K562 (cell line): ENCODE data around the gene DBX2. TPM values are rescaled to one million over a fixed set of nuclear protein-coding genes. Genes with fewer than 3 reads are reported as not detected.

ENCODE experiments used
- ATAC-seq: fragments of 200-7000 bp; cut with Tn5 transposase; 3 replicates; pipeline ENCODE4 v1.9.1; 2020; ENCODE audit warnings: moderate library complexity
- BruUV-seq: library from RNA; stranded (reverse); fragments of 400-500 nt; replicated peaks from 2 replicates; lab custom pipeline; 2021; lab: Mats Ljungman, UMichigan
- CTCF ChIA-PET: fragments of 300-600 bp; formaldehyde crosslinking; extraction: SDS; loops from one replicate; lab custom pipeline; 2021; ENCODE audit warnings: low intra/inter-chr PET ratio; lab: Yijun Ruan, JAX
- POLR2A ChIA-PET: fragments of 300-600, 350-650 bp; sonication (Branson Sonifier 250); formaldehyde crosslinking; extraction: SDS; loops from one replicate; lab custom pipeline; 2021; ENCODE audit warnings: antibody characterized with exemption, inconsistent platforms; lab: Yijun Ruan, JAX
- DNase-seq, 4 experiments: peaks; one replicate each; pipeline versions ENCODE4 v3.0.0 to v3.0.0-alpha.2; 2011 to 2018; ENCODE audit warnings: low spot score in 3 of 4, mixed read lengths in 3 of 4; ENCODE audit errors: extremely low read depth in 1 of 4
- FAIRE-seq: peaks from 2 replicates; lab custom pipeline; 2011; peaks lifted over from hg19 to GRCh38; lab: Jason Lieb, UNC
- H2AFZ ChIP-seq: 2 replicates; pipeline ENCODE4 v1.6.0; 2011; ENCODE audit warnings: low read depth, low read length, control low read depth, inconsistent platforms
- H3K27ac ChIP-seq: fragments of 200-600 bp; 3 replicates; pipeline ENCODE4 v1.8.0; 2011; ENCODE audit warnings: low read depth, mild to moderate bottlenecking, control low read depth, inconsistent platforms, low read length, moderate library complexity, mixed read lengths; ENCODE audit errors: extremely low read depth
- H3K27me3 ChIP-seq, 2 experiments: fragments of 300-600 bp in 1 of 2; 2 replicates in 1 of 2; 3 replicates in 1 of 2; pipeline versions ENCODE4 v1.6.0 to v1.8.0; 2011; ENCODE audit warnings: inconsistent platforms in 2 of 2, low read length in 2 of 2, mild to moderate bottlenecking in 1 of 2, mixed read lengths in 1 of 2, moderate library complexity in 1 of 2; ENCODE audit not compliant: control insufficient read depth in 2 of 2, insufficient read depth in 2 of 2
- H3K36me3 ChIP-seq: fragments of 300-600 bp; 3 replicates; pipeline ENCODE4 v1.8.0; 2011; ENCODE audit warnings: mild to moderate bottlenecking, low read length, inconsistent platforms; ENCODE audit not compliant: control insufficient read depth, insufficient read depth
- H3K4me1 ChIP-seq, 2 experiments: fragments of 200-600 bp in 1 of 2; replicated peaks in 1 of 2; 2 replicates in 1 of 2; 3 replicates in 1 of 2; pipeline versions ENCODE4 v1.5.1 to v1.8.0; 2011; ENCODE audit warnings: inconsistent platforms in 2 of 2, low read length in 2 of 2, mild to moderate bottlenecking in 1 of 2, mixed read lengths in 1 of 2, moderate library complexity in 1 of 2; ENCODE audit not compliant: control insufficient read depth in 2 of 2, insufficient read depth in 2 of 2
- H3K4me2 ChIP-seq: 2 replicates; pipeline ENCODE4 v1.6.1; 2011; ENCODE audit warnings: low read length, control low read depth, inconsistent platforms, mixed read lengths; ENCODE audit not compliant: insufficient read depth
- H3K4me3 ChIP-seq: fragments of 200-600 bp; sonication (generic), shearing (Covaris generic); 2 replicates; pipeline ENCODE4 v1.5.1; 2016; ENCODE audit warnings: control low read depth, inconsistent platforms
- H3K79me2 ChIP-seq: fragments of 200-600 bp; 3 replicates; pipeline ENCODE4 v1.8.0; 2011; ENCODE audit warnings: low read length, inconsistent platforms; ENCODE audit not compliant: control insufficient read depth, insufficient read depth
- H3K9ac ChIP-seq, 2 experiments: 2 replicates each; pipeline versions ENCODE4 v1.6.0 to v1.6.1; 2011; ENCODE audit warnings: low read depth in 2 of 2, low read length in 2 of 2, control low read depth in 1 of 2, inconsistent platforms in 1 of 2, mild to moderate bottlenecking in 1 of 2, mixed read lengths in 1 of 2; ENCODE audit not compliant: insufficient read depth in 1 of 2
- H3K9me1 ChIP-seq: one replicate; pipeline ENCODE4 v1.6.0; 2011; ENCODE audit warnings: inconsistent platforms, mild to moderate bottlenecking, low read length, moderate library complexity; ENCODE audit not compliant: control insufficient read depth, insufficient read depth
- H3K9me3 ChIP-seq: replicated peaks from 2 replicates; pipeline ENCODE4 v1.5.1; 2011; ENCODE audit warnings: low read depth, low read length, inconsistent platforms; ENCODE audit not compliant: control insufficient read depth, insufficient read depth
- H4K20me1 ChIP-seq: replicated peaks from 2 replicates; pipeline ENCODE4 v1.6.1; 2011; ENCODE audit warnings: low read length, inconsistent platforms, mixed read lengths; ENCODE audit not compliant: control insufficient read depth, insufficient read depth
- WGBS: fragments of 100-300 bp; shearing (Covaris generic); methylation state at CpG from one replicate; pipeline ENCODE4 v1.1.6; 2016; ENCODE audit warnings: low coverage, mixed read lengths; ENCODE audit not compliant: insufficient coverage; ENCODE audit errors: missing lambda C conversion rate; 5-methylcytosine and 5-hydroxymethylcytosine counted together
- in situ Hi-C: fragments of 300-500 bp; cut with MboI; formaldehyde crosslinking; loops from 4 replicates; pipeline ENCODE4 v1.15.0; 2018; ENCODE audit warnings: inconsistent platforms, mixed read lengths
- intact Hi-C: fragments of 100-400 bp; cut with micrococcal nuclease; formaldehyde crosslinking; loops from 2 replicates; pipeline ENCODE4 v1.14.2; 2022
- polyA plus RNA-seq, 8 experiments: library from polyadenylated mRNA; depleted of rRNA in 4 of 8; stranded (reverse) in 5 of 8; unstranded in 3 of 8; fragments of >200 nt; fragmentation: Nextera tagmentation in 2 of 8; fragmentation: Illumina TruSeq in 1 of 8; extraction: Ambion mirVana in 2 of 8; extraction: Trizol in 1 of 8; gene quantifications; 2 replicates each; pipeline versions ENCODE4 v1.2.1 to v1.2.3, GENCODE V29; 2011 to 2014; ENCODE audit warnings: inconsistent platforms in 1 of 8, missing spikeins in 1 of 8
- total RNA-seq, 7 experiments: library from RNA; depleted of rRNA in 6 of 7; stranded (reverse); fragments of >200 nt in 6 of 7; fragmentation: Illumina TruSeq in 2 of 7; extraction: Trizol in 2 of 7; gene quantifications; 2 replicates each; pipeline versions ENCODE4 v1.2.1 to v1.2.3, GENCODE V29; 2011 to 2021; ENCODE audit warnings: low replicate concordance in 1 of 7
- TF ChIP-seq, protein P1 (sequence below): fragments of 450-650 bp; IDR thresholded peaks from 2 replicates; pipeline ENCODE4 v1.6.1; 2016; ENCODE audit warnings: low read depth

Gene DBX2
- total and polyA plus RNA-seq, 9 of the 15 experiments (the other 6 are each of a cell fraction or from before 2014, with no cell fraction given) = not detected

DNA sequence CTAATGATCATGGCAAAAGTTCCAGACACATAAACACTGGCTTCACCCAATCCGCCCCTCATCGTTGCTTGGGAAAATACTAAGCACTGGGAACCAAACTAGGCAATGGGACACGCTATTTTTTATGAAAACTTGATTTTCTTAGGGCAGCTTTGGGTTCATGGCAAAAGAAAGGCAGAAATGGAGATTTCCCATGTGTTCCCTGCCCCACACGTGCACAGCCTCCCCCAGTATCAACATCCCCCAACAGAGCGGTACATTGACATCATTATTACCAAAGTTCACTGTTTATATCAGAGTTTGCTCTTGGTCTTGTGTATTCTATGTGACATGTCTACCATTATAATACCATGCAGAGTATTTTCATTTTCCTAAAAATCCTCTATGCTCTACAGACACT, 71.0 kb downstream of the DBX2 start:
- ATAC-seq (no peak), FAIRE-seq (no peak), DNase-seq (no peak)
- H3K27me3 ChIP-seq = no peaks in the 10 kb centered on the region
- H3K4me2 ChIP-seq = no peak overlapping the region
- H3K9ac ChIP-seq = no peak overlapping the region
- H3K79me2 ChIP-seq = no peaks in the 10 kb centered on the region
- H3K4me3 ChIP-seq = no peak overlapping the region
- H3K9me3 ChIP-seq = no peaks in the 10 kb centered on the region
- intact Hi-C loops = no loop called here
- POLR2A ChIA-PET = interaction anchor here (0.7 kb wide), 1 partner anchor 9 kb away, joined by 3 read pairs; no protein-coding TSS in a partner anchor
- CTCF ChIA-PET = no interaction called here
- WGBS = 0% methylated on average over 5 of the region's 5 CpGs
- no peaks in the 10 kb centered on the region for H3K9me1 ChIP-seq
- no peak overlapping the region for H3K27ac ChIP-seq
- BruUV-seq = no TSS peak
- TF ChIP-seq, protein P1, sequence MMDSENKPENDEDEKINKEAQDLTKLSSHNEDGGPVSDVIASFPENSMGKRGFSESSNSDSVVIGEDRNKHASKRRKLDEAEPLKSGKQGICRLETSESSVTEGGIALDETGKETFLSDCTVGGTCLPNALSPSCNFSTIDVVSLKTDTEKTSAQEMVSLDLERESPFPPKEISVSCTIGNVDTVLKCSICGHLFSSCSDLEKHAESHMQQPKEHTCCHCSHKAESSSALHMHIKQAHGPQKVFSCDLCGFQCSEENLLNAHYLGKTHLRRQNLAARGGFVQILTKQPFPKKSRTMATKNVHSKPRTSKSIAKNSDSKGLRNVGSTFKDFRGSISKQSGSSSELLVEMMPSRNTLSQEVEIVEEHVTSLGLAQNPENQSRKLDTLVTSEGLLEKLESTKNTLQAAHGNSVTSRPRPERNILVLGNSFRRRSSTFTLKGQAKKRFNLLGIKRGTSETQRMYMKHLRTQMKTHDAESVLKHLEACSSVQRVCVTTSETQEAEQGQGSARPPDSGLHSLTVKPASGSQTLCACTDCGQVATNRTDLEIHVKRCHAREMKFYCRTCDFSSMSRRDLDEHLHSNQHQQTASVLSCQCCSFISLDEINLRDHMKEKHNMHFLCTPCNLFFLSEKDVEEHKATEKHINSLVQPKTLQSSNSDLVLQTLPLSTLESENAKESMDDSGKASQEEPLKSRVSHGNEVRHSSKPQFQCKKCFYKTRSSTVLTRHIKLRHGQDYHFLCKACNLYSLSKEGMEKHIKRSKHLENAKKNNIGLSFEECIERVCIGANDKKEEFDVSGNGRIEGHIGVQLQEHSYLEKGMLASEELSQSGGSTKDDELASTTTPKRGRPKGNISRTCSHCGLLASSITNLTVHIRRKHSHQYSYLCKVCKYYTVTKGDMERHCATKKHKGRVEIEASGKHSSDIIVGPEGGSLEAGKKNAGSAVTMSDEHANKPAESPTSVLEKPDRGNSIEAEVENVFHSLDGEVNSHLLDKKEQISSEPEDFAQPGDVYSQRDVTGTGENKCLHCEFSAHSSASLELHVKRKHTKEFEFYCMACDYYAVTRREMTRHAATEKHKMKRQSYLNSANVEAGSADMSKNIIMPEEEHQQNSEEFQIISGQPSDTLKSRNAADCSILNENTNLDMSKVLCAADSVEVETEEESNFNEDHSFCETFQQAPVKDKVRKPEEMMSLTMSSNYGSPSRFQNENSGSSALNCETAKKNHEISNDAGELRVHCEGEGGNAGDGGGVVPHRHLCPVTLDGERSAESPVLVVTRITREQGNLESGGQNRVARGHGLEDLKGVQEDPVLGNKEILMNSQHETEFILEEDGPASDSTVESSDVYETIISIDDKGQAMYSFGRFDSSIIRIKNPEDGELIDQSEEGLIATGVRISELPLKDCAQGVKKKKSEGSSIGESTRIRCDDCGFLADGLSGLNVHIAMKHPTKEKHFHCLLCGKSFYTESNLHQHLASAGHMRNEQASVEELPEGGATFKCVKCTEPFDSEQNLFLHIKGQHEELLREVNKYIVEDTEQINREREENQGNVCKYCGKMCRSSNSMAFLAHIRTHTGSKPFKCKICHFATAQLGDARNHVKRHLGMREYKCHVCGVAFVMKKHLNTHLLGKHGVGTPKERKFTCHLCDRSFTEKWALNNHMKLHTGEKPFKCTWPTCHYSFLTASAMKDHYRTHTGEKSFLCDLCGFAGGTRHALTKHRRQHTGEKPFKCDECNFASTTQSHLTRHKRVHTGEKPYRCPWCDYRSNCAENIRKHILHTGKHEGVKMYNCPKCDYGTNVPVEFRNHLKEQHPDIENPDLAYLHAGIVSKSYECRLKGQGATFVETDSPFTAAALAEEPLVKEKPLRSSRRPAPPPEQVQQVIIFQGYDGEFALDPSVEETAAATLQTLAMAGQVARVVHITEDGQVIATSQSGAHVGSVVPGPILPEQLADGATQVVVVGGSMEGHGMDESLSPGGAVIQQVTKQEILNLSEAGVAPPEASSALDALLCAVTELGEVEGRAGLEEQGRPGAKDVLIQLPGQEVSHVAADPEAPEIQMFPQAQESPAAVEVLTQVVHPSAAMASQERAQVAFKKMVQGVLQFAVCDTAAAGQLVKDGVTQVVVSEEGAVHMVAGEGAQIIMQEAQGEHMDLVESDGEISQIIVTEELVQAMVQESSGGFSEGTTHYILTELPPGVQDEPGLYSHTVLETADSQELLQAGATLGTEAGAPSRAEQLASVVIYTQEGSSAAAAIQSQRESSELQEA = no peak
- H3K36me3 ChIP-seq = no peaks in the 10 kb centered on the region
- in situ Hi-C loops = no loop called here
- no peak overlapping the region for H2AFZ ChIP-seq
- H3K4me1 ChIP-seq = no peaks in the 10 kb centered on the region
- H4K20me1 ChIP-seq = no peaks in the 10 kb centered on the region
